PFSK-1 (cell line): Measurements from ENCODE around the gene FOXK1.

Experiments used
- FOXP2 ChIP-seq: optimal IDR thresholded peaks from 2 replicates; pipeline ENCODE3; 2011; ENCODE audit warnings: borderline replicate concordance, control low read depth, inconsistent platforms; ENCODE audit not compliant: insufficient read depth; ENCODE audit errors: extremely low read length, extremely low read depth
- POLR2AphosphoS5 ChIP-seq: IDR thresholded peaks from 2 replicates; pipeline ENCODE4 v1.6.1; 2012; ENCODE audit warnings: low read depth, mild to moderate bottlenecking, control low read depth, low read length, moderate library complexity
- SIN3A ChIP-seq: IDR thresholded peaks from 2 replicates; pipeline ENCODE4 v1.6.1; 2012; ENCODE audit warnings: mild to moderate bottlenecking, low read length, moderate library complexity, borderline replicate concordance; ENCODE audit not compliant: insufficient read depth
- TAF1 ChIP-seq: IDR thresholded peaks from 2 replicates; pipeline ENCODE4 v1.6.1; 2012; ENCODE audit warnings: low read length, control low read depth, borderline replicate concordance; ENCODE audit not compliant: insufficient read depth
- TF ChIP-seq, protein P1 (sequence below), 2 experiments: IDR thresholded peaks; 2 replicates each; pipeline versions ENCODE4 v1.6.1 to v1.8.0; 2011 to 2012; ENCODE audit warnings: low read depth in 2 of 2, low read length in 2 of 2, control low read depth in 1 of 2, inconsistent platforms in 1 of 2, mild to moderate bottlenecking in 1 of 2, moderate library complexity in 1 of 2; ENCODE audit not compliant: insufficient read depth in 1 of 2

The FOXK1 gene

DNA sequence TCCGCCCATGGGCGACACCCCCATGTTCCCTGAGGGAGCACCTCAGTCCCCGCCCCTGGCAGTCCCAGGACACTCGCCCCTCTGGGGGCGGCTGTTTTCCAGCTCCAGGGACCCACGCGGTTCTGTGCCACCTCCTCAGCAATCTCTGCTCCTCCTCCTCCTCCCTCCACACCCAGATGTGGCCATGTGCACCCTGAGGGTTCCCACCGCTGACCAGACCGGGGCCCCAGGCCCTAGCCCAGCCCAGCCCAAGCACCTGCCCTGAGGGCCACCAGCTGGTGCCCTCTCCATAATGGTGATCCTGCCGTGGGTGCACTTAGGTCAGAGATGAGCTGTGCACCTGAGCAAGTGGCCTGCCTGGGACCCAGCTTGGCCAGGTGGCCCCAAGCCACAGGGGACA is 118.4 kb downstream of the FOXK1 start:
- no peak for TF ChIP-seq TAF1
- no peak for TF ChIP-seq POLR2AphosphoS5
- TF ChIP-seq SIN3A: no peak
- no peak for TF ChIP-seq FOXP2
- TF ChIP-seq, protein P1, sequence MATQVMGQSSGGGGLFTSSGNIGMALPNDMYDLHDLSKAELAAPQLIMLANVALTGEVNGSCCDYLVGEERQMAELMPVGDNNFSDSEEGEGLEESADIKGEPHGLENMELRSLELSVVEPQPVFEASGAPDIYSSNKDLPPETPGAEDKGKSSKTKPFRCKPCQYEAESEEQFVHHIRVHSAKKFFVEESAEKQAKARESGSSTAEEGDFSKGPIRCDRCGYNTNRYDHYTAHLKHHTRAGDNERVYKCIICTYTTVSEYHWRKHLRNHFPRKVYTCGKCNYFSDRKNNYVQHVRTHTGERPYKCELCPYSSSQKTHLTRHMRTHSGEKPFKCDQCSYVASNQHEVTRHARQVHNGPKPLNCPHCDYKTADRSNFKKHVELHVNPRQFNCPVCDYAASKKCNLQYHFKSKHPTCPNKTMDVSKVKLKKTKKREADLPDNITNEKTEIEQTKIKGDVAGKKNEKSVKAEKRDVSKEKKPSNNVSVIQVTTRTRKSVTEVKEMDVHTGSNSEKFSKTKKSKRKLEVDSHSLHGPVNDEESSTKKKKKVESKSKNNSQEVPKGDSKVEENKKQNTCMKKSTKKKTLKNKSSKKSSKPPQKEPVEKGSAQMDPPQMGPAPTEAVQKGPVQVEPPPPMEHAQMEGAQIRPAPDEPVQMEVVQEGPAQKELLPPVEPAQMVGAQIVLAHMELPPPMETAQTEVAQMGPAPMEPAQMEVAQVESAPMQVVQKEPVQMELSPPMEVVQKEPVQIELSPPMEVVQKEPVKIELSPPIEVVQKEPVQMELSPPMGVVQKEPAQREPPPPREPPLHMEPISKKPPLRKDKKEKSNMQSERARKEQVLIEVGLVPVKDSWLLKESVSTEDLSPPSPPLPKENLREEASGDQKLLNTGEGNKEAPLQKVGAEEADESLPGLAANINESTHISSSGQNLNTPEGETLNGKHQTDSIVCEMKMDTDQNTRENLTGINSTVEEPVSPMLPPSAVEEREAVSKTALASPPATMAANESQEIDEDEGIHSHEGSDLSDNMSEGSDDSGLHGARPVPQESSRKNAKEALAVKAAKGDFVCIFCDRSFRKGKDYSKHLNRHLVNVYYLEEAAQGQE (IDR thresholded peaks at IDR 0.05; ENCODE audit: insufficient read depth in 1 of 2, low read depth in 2 of 2, low read length in 2 of 2): no peak

DNA sequence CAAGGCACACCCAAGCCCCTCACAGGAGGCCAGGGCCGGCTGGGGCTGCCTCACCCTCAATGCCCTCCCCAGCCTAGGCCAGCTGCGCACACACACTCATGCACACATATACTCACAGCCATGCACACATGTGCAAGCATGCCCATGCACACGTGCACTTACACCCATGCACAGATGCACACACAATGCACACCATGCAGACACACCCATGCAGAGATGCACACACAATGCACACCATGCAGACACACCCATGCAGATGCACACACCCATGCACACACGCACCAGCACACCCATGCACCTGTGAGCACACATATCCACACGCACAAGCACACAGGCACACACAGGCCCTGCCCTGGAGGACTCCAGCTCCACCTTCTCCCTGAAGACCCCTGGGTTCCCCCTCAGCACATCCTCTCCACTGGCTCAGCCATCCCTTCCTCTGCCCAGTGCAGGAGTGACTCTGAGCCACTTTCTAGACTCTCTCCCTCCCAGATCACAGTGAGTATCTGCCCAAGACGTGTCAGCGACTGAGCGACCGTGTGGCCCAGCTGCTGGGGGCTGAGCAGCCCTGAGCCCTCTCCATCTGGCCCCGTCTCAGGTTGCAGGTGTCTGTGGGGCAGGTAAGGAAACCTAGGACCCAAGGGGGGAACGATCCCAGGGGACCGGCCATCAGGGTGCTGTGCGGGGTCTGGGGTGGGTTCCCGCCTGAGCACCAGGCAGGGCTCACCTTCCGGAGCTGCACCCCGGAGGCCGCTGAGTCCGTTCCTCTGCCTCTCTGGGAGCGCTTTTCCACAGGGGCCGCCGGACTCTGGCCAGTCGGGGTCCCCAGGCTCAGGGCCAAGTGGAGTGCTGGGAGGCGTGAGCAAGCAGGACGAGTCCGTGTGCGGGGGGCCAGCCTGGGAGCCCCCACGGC is 119.1 kb downstream of the FOXK1 start:
- TF ChIP-seq, protein P1 (IDR thresholded peaks at IDR 0.05; ENCODE audit: insufficient read depth in 1 of 2, low read depth in 2 of 2, low read length in 2 of 2): no peak
- TF ChIP-seq FOXP2 (no peak), SIN3A (no peak), TAF1 (no peak), POLR2AphosphoS5 (no peak)

DNA sequence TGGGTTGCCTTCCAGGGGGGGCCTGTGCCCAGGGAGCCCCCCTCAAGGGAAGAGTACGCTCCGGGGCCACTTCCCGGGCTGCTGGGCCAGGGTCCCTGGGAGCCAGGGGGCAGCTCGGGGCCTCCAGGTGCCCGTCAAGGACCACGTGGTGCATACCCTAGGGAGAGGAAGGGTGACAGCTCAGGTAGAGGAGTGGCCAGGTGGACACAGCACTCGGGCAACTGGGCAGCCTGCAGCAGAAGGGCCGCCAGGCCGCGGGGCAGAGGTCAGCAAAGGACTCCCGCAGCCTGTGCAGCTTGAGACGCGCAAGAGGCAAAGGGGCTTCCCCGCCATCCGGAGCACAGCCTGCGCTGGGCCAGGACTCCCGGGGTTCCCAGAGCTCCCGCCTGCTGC is 119.7 kb downstream of the FOXK1 start:
- TF ChIP-seq TAF1 (no peak), FOXP2 (no peak), SIN3A (no peak), POLR2AphosphoS5 (no peak)
- TF ChIP-seq, protein P1 (IDR thresholded peaks at IDR 0.05; ENCODE audit: insufficient read depth in 1 of 2, low read depth in 2 of 2, low read length in 2 of 2): no peak

DNA sequence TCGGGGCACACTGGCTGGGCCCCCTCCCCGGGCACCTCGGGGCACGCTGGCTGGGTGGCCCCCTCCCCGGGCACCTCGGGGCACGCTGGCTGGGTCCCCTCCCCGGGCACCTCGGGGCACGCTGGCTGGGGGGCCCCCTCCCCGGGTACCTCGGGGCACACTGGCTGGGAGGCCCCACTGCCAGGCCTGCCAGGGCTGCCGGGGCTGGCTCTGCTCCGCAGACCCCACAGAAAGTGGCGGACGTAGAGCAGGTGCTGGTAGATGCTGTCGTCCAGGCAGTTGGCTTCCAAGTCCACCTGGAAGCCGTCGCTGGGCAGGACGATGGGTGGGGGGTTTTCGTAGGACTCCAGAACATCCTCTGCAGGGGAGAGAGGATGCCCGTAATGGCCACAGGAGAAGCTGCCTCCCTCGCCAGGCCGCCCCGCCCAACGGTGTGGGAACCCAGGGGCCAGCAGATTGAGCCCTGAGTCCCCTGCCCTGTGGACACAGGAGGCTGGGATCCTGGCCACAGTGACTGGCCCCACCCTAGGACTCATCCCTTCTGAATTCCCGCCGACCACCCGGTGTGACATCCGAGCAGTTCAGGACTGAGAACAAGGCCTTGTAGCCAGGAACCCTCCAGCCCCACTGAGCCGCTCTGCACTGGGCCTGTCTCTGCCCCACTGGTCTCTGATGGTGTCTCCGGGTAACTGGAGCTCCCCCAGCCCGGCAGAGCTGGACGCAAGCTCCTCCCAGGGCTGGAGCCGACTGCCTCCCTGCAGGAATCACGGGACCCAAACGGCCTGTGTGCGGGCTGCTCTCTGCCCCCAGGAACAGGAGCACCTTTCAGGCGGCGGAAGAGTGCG is 121.5 kb downstream of the FOXK1 start:
- TF ChIP-seq TAF1: no peak
- TF ChIP-seq, protein P1 (IDR thresholded peaks at IDR 0.05; ENCODE audit: insufficient read depth in 1 of 2, low read depth in 2 of 2, low read length in 2 of 2): no peak
- no peak for TF ChIP-seq POLR2AphosphoS5
- TF ChIP-seq SIN3A: no peak
- TF ChIP-seq FOXP2: no peak
